ENCODE data around the gene MAP2K2. TPM values are rescaled to one million over a fixed set of nuclear protein-coding genes. Genes with fewer than 3 reads are reported as not detected.
A peak's percentile ranks its signal among the peaks of the same experiment; 100 is the strongest.

MAP2K2 gene
- total RNA-seq, 2 donors from 2014 or later = 191 TPM

DNA sequence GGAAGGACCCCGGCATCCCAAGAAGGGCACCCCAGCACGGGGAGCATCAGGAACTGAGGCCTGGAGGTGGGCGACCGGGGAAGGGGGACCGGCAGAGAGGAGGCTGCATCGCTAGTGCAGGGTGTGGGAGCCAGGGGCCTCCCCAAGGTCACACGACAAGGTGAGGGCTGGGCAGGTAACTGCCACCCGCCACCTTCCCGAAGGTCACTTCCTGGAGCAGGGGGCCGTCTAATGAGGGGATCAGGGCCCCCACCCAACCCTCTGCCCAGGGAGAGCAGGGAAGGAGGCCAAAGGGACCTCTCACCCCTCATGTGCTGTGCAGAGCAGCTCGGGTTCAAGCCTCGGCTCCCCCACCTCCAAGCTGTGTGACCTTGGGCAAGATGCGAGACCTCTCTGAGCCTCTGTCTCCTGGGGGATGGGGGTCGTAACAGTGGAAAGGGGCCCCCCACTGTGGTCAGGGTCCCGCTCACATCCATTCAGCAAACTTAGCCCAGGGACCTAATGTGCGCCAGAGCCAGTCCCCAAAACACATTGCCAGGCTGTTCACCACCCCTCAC is 63.2 kb downstream of the MAP2K2 start:
- H3K4me3 ChIP-seq (ENCODE audit: low read length) = no peak overlapping the region
- Mint-ChIP-seq H3K27ac (peak overlapping the region; percentile 85), H3K9me3 (no peaks in the 10 kb centered on the region), H3K4me1 (peaks cover 3% of the 10 kb centered on the region), H3K36me3 (ENCODE audit: low read depth) (peaks cover 14% of the 10 kb centered on the region), H3K27me3 (ENCODE audit: insufficient read depth) (no peaks in the 10 kb centered on the region), H3K4me3 (no peak overlapping the region)
- peaks cover 13% of the 10 kb centered on the region for H3K36me3 ChIP-seq (ENCODE audit: control insufficient read depth, insufficient read depth, low read length)
- DNase-seq = peak; percentile 40
- no peak overlapping the region for H3K9ac ChIP-seq (ENCODE audit: extremely low read depth, low read length, poor library complexity, severe bottlenecking)
- no peaks in the 10 kb centered on the region for H3K27me3 ChIP-seq (ENCODE audit: control insufficient read depth, insufficient read depth, low read length, poor library complexity, severe bottlenecking)
- 93 to 94% methylated on average over 13 to 16 of the region's 16 CpGs for WGBS, 2 experiments (ENCODE audit: insufficient coverage in 1 of 2, insufficient read length in 1 of 2)
- H3K4me1 ChIP-seq (ENCODE audit: control insufficient read depth, insufficient read depth, low read length) = no peaks in the 10 kb centered on the region
- TF ChIP-seq, protein P1, sequence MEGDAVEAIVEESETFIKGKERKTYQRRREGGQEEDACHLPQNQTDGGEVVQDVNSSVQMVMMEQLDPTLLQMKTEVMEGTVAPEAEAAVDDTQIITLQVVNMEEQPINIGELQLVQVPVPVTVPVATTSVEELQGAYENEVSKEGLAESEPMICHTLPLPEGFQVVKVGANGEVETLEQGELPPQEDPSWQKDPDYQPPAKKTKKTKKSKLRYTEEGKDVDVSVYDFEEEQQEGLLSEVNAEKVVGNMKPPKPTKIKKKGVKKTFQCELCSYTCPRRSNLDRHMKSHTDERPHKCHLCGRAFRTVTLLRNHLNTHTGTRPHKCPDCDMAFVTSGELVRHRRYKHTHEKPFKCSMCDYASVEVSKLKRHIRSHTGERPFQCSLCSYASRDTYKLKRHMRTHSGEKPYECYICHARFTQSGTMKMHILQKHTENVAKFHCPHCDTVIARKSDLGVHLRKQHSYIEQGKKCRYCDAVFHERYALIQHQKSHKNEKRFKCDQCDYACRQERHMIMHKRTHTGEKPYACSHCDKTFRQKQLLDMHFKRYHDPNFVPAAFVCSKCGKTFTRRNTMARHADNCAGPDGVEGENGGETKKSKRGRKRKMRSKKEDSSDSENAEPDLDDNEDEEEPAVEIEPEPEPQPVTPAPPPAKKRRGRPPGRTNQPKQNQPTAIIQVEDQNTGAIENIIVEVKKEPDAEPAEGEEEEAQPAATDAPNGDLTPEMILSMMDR (conservative IDR thresholded peaks at IDR 0.05) = no peak
- no peak overlapping the region for H3K27ac ChIP-seq (ENCODE audit: low read depth, low read length)
- H3K9me3 ChIP-seq (ENCODE audit: control insufficient read depth, low read length) = no peaks in the 10 kb centered on the region

DNA sequence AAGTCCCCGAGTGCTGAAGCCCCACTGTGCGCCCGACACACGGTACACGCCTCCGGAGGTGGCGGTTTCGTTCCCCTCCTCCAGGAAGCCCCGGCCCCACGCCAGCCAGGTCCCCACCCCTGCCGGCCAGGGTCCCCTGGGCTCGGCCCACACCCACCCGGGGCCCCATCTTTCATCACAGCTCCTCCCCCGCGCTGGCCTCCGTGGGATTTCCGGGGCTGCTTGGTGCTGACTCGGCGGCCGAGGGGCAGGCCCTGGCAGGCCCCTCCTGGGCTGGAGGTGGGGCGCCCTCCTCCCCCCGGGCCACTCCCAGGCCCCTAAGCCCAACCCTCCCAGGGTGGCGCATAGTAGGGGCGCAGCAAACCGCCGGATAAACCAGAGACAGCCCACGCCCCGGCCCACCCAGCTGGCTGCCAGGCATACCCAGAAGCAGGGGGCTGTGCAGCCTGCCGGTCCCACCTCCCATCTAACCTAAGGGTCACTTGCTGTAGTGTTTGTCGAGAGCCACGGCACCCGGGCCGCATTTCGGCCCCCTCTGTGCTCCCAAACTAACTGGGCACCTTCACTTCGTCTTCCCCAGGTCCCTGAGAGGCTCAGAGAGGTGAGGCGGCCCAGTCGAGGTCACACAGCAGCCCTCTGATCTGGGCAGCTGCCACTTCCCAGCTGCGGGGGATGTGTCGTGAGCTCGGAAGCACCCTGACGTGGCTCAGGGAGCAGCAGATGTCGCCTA is 63.9 kb downstream of the MAP2K2 start:
- DNase-seq = no peak
- H3K27ac Mint-ChIP-seq = peak overlapping the region; percentile 85

DNA sequence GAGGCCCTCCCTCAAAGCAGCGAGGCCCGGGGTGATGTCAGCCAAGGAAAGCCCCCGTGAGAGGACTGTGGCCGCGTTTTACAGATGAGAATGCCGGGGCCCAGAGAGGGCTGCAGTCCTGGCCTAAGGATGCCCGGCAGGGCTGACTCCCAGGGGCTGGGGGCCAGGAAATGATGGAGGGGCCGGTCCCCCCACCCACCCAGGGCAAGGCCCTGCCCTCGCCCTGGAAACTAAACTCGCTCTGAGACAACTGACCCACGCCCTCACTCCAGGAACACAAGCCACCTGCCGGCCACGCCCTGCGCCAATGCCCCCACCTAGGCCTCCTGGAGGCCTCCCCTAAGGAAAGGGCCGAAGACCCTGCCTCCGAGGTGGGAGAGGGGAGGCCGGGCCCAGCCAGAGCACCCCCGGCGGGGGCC is 64.5 kb downstream of the MAP2K2 start:
- WGBS, 2 experiments (ENCODE audit: insufficient coverage in 1 of 2, insufficient read length in 1 of 2) = 60 to 89% methylated on average over 1 to 19 of the region's 19 CpGs
- no peak overlapping the region for H3K27ac Mint-ChIP-seq
- Histone ChIP-seq H3K9ac (ENCODE audit: extremely low read depth, low read length, poor library complexity, severe bottlenecking) (no peak overlapping the region), H3K4me1 (ENCODE audit: control insufficient read depth, insufficient read depth, low read length) (no peaks in the 10 kb centered on the region), H3K9me3 (ENCODE audit: control insufficient read depth, low read length) (no peaks in the 10 kb centered on the region), H3K27me3 (ENCODE audit: control insufficient read depth, insufficient read depth, low read length, poor library complexity, severe bottlenecking) (no peaks in the 10 kb centered on the region), H3K27ac (ENCODE audit: low read depth, low read length) (peak overlapping the region; percentile 89), H3K36me3 (ENCODE audit: control insufficient read depth, insufficient read depth, low read length) (peaks cover 14% of the 10 kb centered on the region), H3K4me3 (ENCODE audit: low read length) (no peak overlapping the region)
- H3K27me3 Mint-ChIP-seq (ENCODE audit: insufficient read depth) = no peaks in the 10 kb centered on the region
- no peaks in the 10 kb centered on the region for H3K9me3 Mint-ChIP-seq
- TF ChIP-seq, protein P1 (conservative IDR thresholded peaks at IDR 0.05) = no peak
- H3K36me3 Mint-ChIP-seq (ENCODE audit: low read depth) = peaks cover 24% of the 10 kb centered on the region
- no peak overlapping the region for H3K4me3 Mint-ChIP-seq
- H3K4me1 Mint-ChIP-seq = peaks cover 3% of the 10 kb centered on the region
- DNase-seq = no peak

More for the DNA sequence above, 63.9 kb downstream of the MAP2K2 start:
- Histone ChIP-seq H3K4me3 (ENCODE audit: low read length) (no peak overlapping the region), H3K9ac (ENCODE audit: extremely low read depth, low read length, poor library complexity, severe bottlenecking) (no peak overlapping the region), H3K9me3 (ENCODE audit: control insufficient read depth, low read length) (no peaks in the 10 kb centered on the region), H3K27me3 (ENCODE audit: control insufficient read depth, insufficient read depth, low read length, poor library complexity, severe bottlenecking) (no peaks in the 10 kb centered on the region), H3K36me3 (ENCODE audit: control insufficient read depth, insufficient read depth, low read length) (peaks cover 14% of the 10 kb centered on the region), H3K4me1 (ENCODE audit: control insufficient read depth, insufficient read depth, low read length) (no peaks in the 10 kb centered on the region), H3K27ac (ENCODE audit: low read depth, low read length) (no peak overlapping the region)
- TF ChIP-seq, protein P1 (conservative IDR thresholded peaks at IDR 0.05) = no peak
- H3K36me3 Mint-ChIP-seq (ENCODE audit: low read depth) = peaks cover 20% of the 10 kb centered on the region
- no peak overlapping the region for H3K4me3 Mint-ChIP-seq
- H3K4me1 Mint-ChIP-seq = peaks cover 3% of the 10 kb centered on the region
- no peaks in the 10 kb centered on the region for H3K27me3 Mint-ChIP-seq (ENCODE audit: insufficient read depth)
- 88 to 91% methylated on average over 17 to 42 of the region's 42 CpGs for WGBS, 2 experiments (ENCODE audit: insufficient coverage in 1 of 2, insufficient read length in 1 of 2)
- no peaks in the 10 kb centered on the region for H3K9me3 Mint-ChIP-seq
